ENCODE measurements around the gene CYFIP2. TPM values are rescaled to one million over a fixed set of nuclear protein-coding genes. Genes with fewer than 3 reads are reported as not detected.

CYFIP2 gene
- total RNA-seq, 4 donors from 2014 or later = 11.3 to 51.5 (median 13.6) TPM

DNA sequence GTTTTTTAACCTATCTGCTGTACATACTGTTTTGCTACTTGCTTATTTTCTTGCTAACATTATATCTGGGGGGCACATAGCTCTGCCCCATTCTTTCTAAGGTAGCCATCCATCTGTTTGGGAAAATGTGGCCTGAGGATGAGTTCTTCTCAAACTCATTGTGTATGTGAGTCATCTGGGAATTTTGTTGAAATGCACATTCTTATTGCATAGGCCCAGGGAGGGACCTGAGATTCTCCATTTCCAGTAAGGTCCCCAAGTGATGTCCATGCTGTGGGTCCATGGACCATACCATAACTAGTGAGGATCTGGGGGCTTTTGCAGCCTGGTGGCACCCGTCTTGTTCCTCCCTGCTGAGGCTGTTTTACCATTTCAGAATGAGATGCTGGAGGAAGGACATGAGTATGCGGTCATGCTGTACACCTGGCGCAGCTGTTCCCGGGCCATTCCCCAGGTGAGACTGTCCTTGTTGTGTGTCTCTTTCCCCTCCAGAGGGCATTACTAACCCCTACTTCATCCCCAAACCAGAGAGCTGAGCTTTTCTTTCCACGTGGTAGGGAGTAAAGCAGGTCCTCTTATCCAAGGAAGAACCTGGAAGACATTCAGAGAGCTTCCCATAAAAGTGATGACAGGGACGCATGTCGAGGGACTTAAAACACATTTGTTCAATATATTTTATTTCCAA lies 28.6 kb downstream of the CYFIP2 start:
- Histone ChIP-seq H3K4me1 (no peaks in the 10 kb centered on the region), H3K27me3 (no peaks in the 10 kb centered on the region), H3K4me3 (no peak overlapping the region), H3K9me3 (no peaks in the 10 kb centered on the region), H3K27ac (no peak overlapping the region), H3K36me3 (no peaks in the 10 kb centered on the region)
- DNase-seq = no peak
- no peak for TF ChIP-seq POLR2A (IDR thresholded peaks at IDR 0.05)
- TF ChIP-seq, protein P1, sequence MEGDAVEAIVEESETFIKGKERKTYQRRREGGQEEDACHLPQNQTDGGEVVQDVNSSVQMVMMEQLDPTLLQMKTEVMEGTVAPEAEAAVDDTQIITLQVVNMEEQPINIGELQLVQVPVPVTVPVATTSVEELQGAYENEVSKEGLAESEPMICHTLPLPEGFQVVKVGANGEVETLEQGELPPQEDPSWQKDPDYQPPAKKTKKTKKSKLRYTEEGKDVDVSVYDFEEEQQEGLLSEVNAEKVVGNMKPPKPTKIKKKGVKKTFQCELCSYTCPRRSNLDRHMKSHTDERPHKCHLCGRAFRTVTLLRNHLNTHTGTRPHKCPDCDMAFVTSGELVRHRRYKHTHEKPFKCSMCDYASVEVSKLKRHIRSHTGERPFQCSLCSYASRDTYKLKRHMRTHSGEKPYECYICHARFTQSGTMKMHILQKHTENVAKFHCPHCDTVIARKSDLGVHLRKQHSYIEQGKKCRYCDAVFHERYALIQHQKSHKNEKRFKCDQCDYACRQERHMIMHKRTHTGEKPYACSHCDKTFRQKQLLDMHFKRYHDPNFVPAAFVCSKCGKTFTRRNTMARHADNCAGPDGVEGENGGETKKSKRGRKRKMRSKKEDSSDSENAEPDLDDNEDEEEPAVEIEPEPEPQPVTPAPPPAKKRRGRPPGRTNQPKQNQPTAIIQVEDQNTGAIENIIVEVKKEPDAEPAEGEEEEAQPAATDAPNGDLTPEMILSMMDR (IDR thresholded peaks at IDR 0.05) = no peak
- intact Hi-C loops (cut with DNase I; ENCODE audit: low total_unique reads) = no loop called here

DNA sequence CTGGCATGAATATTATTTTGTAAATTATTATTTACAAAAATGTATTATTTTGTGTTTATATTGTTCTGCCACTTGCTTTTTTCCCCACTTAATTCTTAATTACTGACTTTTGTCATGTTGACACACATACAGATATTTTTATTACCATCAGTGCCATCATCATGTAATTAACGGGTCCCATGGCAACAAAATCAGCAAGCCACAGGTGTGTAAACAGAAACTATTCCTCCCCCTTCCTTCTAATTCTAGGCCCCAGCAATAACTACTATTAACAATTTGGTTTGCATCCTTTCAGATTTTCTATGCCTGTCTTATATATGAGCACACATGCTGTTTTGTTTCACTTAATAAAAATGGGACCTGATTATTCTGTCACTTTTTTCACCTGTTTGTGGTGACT lies 29.3 kb downstream of the CYFIP2 start:
- Histone ChIP-seq H3K36me3 (no peaks in the 10 kb centered on the region), H3K9me3 (no peaks in the 10 kb centered on the region), H3K4me1 (no peaks in the 10 kb centered on the region), H3K27ac (no peak overlapping the region), H3K27me3 (no peaks in the 10 kb centered on the region), H3K4me3 (no peak overlapping the region)
- no peak for TF ChIP-seq POLR2A (IDR thresholded peaks at IDR 0.05)
- TF ChIP-seq, protein P1 (IDR thresholded peaks at IDR 0.05) = no peak
- no peak for DNase-seq
- intact Hi-C loops (cut with DNase I; ENCODE audit: low total_unique reads) = no loop called here

DNA sequence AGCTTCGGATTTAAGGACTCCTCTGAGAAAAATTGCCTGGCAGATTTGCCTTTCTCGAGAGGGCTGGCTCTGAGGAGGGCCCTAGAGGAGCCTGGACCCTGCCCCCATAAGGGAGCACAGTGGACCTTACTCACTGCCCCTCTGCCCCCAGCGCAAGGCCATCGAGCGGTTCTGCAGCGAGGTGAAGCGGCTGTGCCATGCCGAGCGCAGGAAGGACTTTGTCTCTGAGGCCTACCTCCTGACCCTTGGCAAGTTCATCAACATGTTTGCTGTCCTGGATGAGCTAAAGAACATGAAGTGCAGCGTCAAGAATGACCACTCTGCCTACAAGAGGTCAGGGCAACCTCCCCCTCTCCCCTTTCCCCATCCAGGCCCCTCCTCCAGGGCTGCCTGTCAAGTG lies 34.6 kb downstream of the CYFIP2 start:
- Histone ChIP-seq H3K27ac (no peak overlapping the region), H3K4me1 (no peaks in the 10 kb centered on the region), H3K36me3 (no peaks in the 10 kb centered on the region), H3K27me3 (no peaks in the 10 kb centered on the region), H3K9me3 (no peaks in the 10 kb centered on the region), H3K4me3 (no peak overlapping the region)
- intact Hi-C loops (cut with DNase I; ENCODE audit: low total_unique reads) = no loop called here
- DNase-seq = no peak
- no peak for TF ChIP-seq POLR2A (IDR thresholded peaks at IDR 0.05)
- TF ChIP-seq, protein P1 (IDR thresholded peaks at IDR 0.05) = no peak

DNA sequence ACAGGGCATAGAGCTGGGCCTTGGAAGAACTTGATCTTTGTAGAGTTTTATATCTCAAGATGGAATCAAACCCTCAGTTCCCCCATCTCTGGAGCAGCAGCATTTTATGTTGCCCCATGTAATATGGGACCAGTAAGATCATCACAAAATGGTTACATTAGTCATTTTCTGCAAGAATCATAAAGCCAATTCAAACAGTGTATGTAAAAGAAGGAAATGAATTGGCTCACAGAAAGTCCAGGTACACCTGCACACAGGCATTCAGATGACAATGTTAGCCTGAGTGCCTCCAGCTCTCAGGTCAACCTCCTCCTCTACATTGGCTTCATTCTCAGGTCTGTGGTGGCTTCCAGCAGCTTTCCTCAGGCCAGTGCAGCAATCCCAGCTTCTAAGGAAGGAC lies 35.1 kb downstream of the CYFIP2 start:
- no peak for DNase-seq
- H3K4me3 ChIP-seq = no peak overlapping the region
- no peaks in the 10 kb centered on the region for H3K4me1 ChIP-seq
- H3K27ac ChIP-seq = no peak overlapping the region
- H3K36me3 ChIP-seq = no peaks in the 10 kb centered on the region
- H3K9me3 ChIP-seq = no peaks in the 10 kb centered on the region
- no peaks in the 10 kb centered on the region for H3K27me3 ChIP-seq
- TF ChIP-seq, protein P1 (IDR thresholded peaks at IDR 0.05) = no peak
- TF ChIP-seq POLR2A (IDR thresholded peaks at IDR 0.05) = no peak
- intact Hi-C loops (cut with DNase I; ENCODE audit: low total_unique reads) = no loop called here

DNA sequence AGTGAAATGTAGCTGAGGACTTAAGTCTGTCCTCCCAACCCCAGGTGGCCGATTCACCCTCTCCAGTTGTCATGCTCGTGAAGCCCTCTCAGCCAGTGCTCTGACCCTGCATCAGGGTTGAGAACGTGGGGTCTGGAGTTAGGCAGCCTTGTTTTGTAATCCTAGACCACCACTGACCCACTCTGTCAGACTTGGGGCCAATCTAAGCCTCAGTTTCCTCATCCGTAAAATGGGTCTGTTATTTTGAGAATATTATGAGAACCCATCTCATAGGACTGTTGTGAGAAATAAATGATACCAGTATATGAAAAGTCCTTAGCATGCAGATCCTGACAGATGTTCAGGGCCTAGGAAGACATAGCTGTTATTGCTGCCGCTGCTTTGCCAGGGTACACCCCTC lies 37.1 kb downstream of the CYFIP2 start:
- Histone ChIP-seq H3K36me3 (no peaks in the 10 kb centered on the region), H3K27me3 (no peaks in the 10 kb centered on the region), H3K4me1 (no peaks in the 10 kb centered on the region), H3K9me3 (no peaks in the 10 kb centered on the region), H3K4me3 (no peak overlapping the region), H3K27ac (no peak overlapping the region)
- TF ChIP-seq POLR2A (IDR thresholded peaks at IDR 0.05) = no peak
- TF ChIP-seq, protein P1 (IDR thresholded peaks at IDR 0.05) = no peak
- intact Hi-C loops (cut with DNase I; ENCODE audit: low total_unique reads) = no loop called here
- no peak for DNase-seq

All from uterus (tissue), 4 donors.